SU-DHL-6 (cell line): Measurements from ENCODE around the gene NUDT3.

Source experiments
- H2AFZ ChIP-seq: fragments of 200-600 bp; sonication (generic); 2 replicates; pipeline ENCODE4 v1.6.1; 2014; ENCODE audit warnings: low read depth, mild to moderate bottlenecking, moderate library complexity, mixed read lengths, antibody characterized with exemption, low read length; ENCODE audit not compliant: severe bottlenecking
- H3F3A ChIP-seq: fragments of 200-600 bp; shearing (Covaris generic); 2 replicates; pipeline ENCODE4 v1.6.0; 2016; ENCODE audit warnings: antibody characterized with exemption, mild to moderate bottlenecking; ENCODE audit not compliant: insufficient read depth
- H3K27ac ChIP-seq: fragments of 200-600 bp; sonication (generic); 2 replicates; pipeline ENCODE4 v1.5.1; 2016; ENCODE audit warnings: low read depth, mild to moderate bottlenecking, low read length, moderate library complexity, mixed read lengths
- H3K27me3 ChIP-seq: fragments of 200-600 bp; sonication (generic), shearing (Covaris generic); 2 replicates; pipeline ENCODE4 v1.6.0; 2014; ENCODE audit warnings: mild to moderate bottlenecking, low read length
- H3K36me3 ChIP-seq: fragments of 200-600 bp; sonication (generic); 2 replicates; pipeline ENCODE4 v1.6.1; 2014; ENCODE audit warnings: mild to moderate bottlenecking, low read length, mixed read lengths
- H3K4me2 ChIP-seq: fragments of 300-600, 200-600 bp; shearing (Covaris generic), sonication (generic); 2 replicates; pipeline ENCODE4 v1.6.0; 2014; ENCODE audit warnings: low read length, low read depth, mild to moderate bottlenecking; ENCODE audit not compliant: poor library complexity, severe bottlenecking
- H3K4me3 ChIP-seq: fragments of 200-600 bp; sonication (generic); 2 replicates; pipeline ENCODE4 v1.5.1; 2014; ENCODE audit warnings: antibody characterized with exemption, low read length, mild to moderate bottlenecking, mixed read lengths; ENCODE audit not compliant: insufficient read depth, poor library complexity, severe bottlenecking
- H3K79me2 ChIP-seq: fragments of 200-600 bp; sonication (generic); 2 replicates; pipeline ENCODE4 v1.6.1; 2014; ENCODE audit warnings: mild to moderate bottlenecking, low read length, moderate library complexity; ENCODE audit not compliant: insufficient read depth
- H3K9ac ChIP-seq: fragments of 200-600 bp; sonication (generic); 2 replicates; pipeline ENCODE4 v1.7.0; 2014; ENCODE audit warnings: mild to moderate bottlenecking, low read length
- H3K9me2 ChIP-seq: fragments of 200-600 bp; sonication (generic); replicated peaks from 2 replicates; pipeline ENCODE4 v1.6.1; 2014; ENCODE audit warnings: low read length; ENCODE audit not compliant: insufficient read depth
- H3K9me3 ChIP-seq: fragments of 200-600 bp; sonication (generic); 2 replicates; pipeline ENCODE4 v1.6.1; 2014; ENCODE audit warnings: low read length, mixed read lengths; ENCODE audit not compliant: insufficient read depth
- H4K20me1 ChIP-seq: fragments of 200-600 bp; sonication (generic); 2 replicates; pipeline ENCODE4 v1.6.1; 2014; ENCODE audit warnings: low read depth, mild to moderate bottlenecking, antibody characterized with exemption, low read length, moderate library complexity, mixed read lengths
- EZH2phosphoT487 ChIP-seq: fragments of 200-600 bp; sonication (generic), shearing (Covaris generic); conservative IDR thresholded peaks from 2 replicates; pipeline ENCODE4 v1.6.1; 2018; ENCODE audit warnings: mild to moderate bottlenecking, antibody characterized with exemption, low read length, moderate library complexity, mixed read lengths
- TF ChIP-seq, protein P1 (sequence below): fragments of 200-600 bp; sonication (generic); IDR thresholded peaks from one replicate; pipeline ENCODE4 v1.5.1; 2017; ENCODE audit warnings: antibody characterized with exemption, mild to moderate bottlenecking, low read length, moderate library complexity; ENCODE audit not compliant: insufficient read depth, poor library complexity, severe bottlenecking

The NUDT3 gene

DNA sequence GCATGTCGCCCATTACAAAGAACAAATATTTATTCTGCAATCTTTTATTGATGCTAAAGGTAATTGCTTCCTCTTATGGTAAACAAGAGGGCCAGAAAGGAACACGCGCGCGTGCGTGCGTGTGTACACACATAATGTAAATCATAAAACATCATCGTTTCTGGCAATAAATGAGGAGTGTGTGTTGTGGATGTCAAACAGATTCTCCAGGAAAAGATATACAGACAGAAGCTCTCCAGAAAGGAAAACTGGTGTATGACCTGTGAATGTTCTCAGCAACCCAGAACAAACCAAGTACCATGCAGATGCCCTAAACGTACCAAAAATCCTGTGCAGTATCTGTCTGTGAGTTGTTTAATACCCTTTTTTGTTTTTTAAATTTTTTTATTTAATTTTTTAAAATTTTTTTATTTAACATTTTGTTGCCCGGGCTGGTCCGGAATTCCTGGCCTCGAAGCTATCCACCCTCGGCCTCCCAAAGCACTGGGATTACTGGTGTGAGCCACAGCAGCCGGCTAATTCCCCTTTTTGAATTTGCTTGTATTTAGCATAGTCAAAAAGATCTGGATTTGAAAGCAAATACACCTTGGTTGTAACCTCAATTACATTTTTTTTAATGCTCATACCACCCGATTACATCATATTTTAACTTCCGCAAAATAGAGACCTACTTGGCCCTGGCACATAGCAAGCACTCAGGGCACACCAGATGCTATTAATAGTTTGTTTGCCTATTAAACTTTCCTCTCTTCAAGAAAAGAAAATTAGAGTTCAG is 909 bp upstream of the NUDT3 start:
- Histone ChIP-seq H3K27me3 (no peaks in the 10 kb centered on the region), H3K9ac (peak overlapping the region; percentile 90), H2AFZ (peak overlapping the region; percentile 78), H3K4me2 (peak overlapping the region; percentile 71), H3K36me3 (peaks cover 5% of the 10 kb centered on the region; the same call in 1 of the 2 replicates), H4K20me1 (no peaks in the 10 kb centered on the region), H3K4me3 (peak overlapping the region; percentile 62), H3K27ac (peak overlapping the region; percentile 58), H3K79me2 (peaks cover 39% of the 10 kb centered on the region), H3K9me3 (peaks cover 8% of the 10 kb centered on the region; the same call in 1 of the 2 replicates), H3K9me2 (no peaks in the 10 kb centered on the region), H3F3A (peaks cover 24% of the 10 kb centered on the region)
- no peak for TF ChIP-seq EZH2phosphoT487
- TF ChIP-seq, protein P1, sequence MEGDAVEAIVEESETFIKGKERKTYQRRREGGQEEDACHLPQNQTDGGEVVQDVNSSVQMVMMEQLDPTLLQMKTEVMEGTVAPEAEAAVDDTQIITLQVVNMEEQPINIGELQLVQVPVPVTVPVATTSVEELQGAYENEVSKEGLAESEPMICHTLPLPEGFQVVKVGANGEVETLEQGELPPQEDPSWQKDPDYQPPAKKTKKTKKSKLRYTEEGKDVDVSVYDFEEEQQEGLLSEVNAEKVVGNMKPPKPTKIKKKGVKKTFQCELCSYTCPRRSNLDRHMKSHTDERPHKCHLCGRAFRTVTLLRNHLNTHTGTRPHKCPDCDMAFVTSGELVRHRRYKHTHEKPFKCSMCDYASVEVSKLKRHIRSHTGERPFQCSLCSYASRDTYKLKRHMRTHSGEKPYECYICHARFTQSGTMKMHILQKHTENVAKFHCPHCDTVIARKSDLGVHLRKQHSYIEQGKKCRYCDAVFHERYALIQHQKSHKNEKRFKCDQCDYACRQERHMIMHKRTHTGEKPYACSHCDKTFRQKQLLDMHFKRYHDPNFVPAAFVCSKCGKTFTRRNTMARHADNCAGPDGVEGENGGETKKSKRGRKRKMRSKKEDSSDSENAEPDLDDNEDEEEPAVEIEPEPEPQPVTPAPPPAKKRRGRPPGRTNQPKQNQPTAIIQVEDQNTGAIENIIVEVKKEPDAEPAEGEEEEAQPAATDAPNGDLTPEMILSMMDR = no peak

DNA sequence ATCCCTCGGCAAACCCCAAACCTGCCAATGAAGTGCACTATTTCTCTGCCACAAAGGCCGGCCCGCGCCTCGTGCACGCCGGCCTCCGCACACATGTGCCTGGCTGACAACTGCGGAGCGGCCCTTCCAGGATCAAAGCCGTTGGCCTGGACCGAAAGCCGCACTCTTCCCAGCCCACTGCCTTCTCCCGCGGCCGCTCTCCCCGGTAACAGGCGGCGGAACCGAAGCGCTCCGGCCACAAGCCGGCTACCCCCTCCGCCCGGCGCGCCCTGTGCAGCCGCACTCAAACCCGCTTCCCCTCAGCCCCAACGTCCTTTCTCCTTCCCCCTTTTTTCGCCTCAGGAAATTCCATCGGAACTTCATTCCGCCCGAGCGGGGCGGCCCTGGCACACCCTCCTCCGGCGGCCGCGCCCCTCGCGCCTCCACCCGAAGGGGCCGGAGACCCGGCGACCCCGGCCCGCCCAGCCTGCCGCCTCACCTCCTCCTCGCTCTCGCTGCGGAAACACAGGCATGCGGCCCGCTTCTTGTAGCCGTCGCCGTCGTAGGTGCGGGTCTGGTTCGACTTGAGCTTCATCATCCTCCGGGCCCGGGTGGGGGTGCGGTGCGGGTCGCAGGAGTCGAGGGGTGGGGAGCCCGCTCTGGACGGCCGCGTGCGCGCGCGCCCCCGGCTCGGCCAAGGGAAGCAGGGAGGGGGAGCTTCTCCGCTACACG is 528 bp downstream of the NUDT3 start:
- peaks cover 4% of the 10 kb centered on the region; the same call in 1 of the 2 replicates for H4K20me1 ChIP-seq

DNA sequence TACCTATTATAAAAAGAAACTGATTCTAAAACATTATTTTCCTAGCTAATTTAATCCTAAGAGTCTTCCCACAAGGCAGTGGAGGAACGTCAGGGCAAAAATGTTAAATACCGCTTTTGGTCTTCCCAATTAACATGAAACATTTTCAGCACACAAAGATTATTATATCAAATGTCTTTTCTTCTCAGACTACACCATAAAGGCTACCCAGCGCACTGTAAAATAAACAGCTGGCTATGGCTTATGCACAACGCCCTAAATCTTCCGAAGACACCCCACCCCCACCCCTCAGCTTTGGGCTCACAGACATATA is 1.0 kb downstream of the NUDT3 start:
- H3K4me3 ChIP-seq = peak overlapping the region; percentile 65
- peaks cover 5% of the 10 kb centered on the region; the same call in 1 of the 2 replicates for H3K36me3 ChIP-seq
- TF ChIP-seq EZH2phosphoT487 = no peak
- TF ChIP-seq, protein P1 = no peak
- peak overlapping the region; percentile 77 for H3K27ac ChIP-seq
- peak overlapping the region; percentile 90 for H3K9ac ChIP-seq
- H2AFZ ChIP-seq = peak overlapping the region; percentile 88
- H3K79me2 ChIP-seq = peaks cover 58% of the 10 kb centered on the region
- H3K27me3 ChIP-seq = no peaks in the 10 kb centered on the region
- H3K9me2 ChIP-seq = no peaks in the 10 kb centered on the region
- H3K4me2 ChIP-seq = peak overlapping the region; percentile 72
- H4K20me1 ChIP-seq = peaks cover 4% of the 10 kb centered on the region; the same call in 1 of the 2 replicates
- peaks cover 24% of the 10 kb centered on the region for H3F3A ChIP-seq
- peaks cover 6% of the 10 kb centered on the region; the same call in 1 of the 2 replicates for H3K9me3 ChIP-seq

More for the DNA sequence above, 528 bp downstream of the NUDT3 start:
- no peak for TF ChIP-seq EZH2phosphoT487
- TF ChIP-seq, protein P1 = no peak
- Histone ChIP-seq H3K9ac (peak overlapping the region; percentile 90), H3K9me3 (peaks cover 8% of the 10 kb centered on the region; the same call in 1 of the 2 replicates), H3F3A (peaks cover 24% of the 10 kb centered on the region), H3K4me3 (peak overlapping the region; percentile 65), H3K27ac (peak overlapping the region; percentile 77), H3K27me3 (no peaks in the 10 kb centered on the region), H3K9me2 (no peaks in the 10 kb centered on the region), H2AFZ (peak overlapping the region; percentile 88), H3K4me2 (peak overlapping the region; percentile 72), H3K36me3 (peaks cover 5% of the 10 kb centered on the region; the same call in 1 of the 2 replicates), H3K79me2 (peaks cover 53% of the 10 kb centered on the region)
